PC-9 (cell line): ENCODE results near the gene OR6C70. TPM values are rescaled to one million over a fixed set of nuclear protein-coding genes. Genes with fewer than 3 reads are reported as not detected.

Experiments
- BruUV-seq: library from RNA; stranded (reverse); fragments of 400-500 nt; replicated peaks from 2 replicates; lab custom pipeline; 2021; lab: Mats Ljungman, UMichigan
- CTCF ChIA-PET: fragments of 300-600 bp; sonication (Branson Sonifier 250); formaldehyde crosslinking; loops from one replicate; lab custom pipeline; 2022; ENCODE audit warnings: antibody characterized with exemption; lab: Charles Lee
- POLR2A ChIA-PET: fragments of 300-600 bp; sonication (Branson Sonifier 250); formaldehyde crosslinking; loops from one replicate; lab custom pipeline; 2022; ENCODE audit warnings: antibody characterized with exemption; ENCODE audit not compliant: unreplicated experiment; lab: Charles Lee
- DNase-seq, 2 experiments: peaks; one replicate each; pipeline versions ENCODE4 v3.0.0 to v3.0.0-alpha.2; 2015 to 2022; ENCODE audit warnings: mixed read lengths in 1 of 2
- H2AFZ ChIP-seq: fragments of 200-600 bp; sonication (generic); 2 replicates; pipeline ENCODE4 v1.8.1; 2017; ENCODE audit warnings: antibody characterized with exemption
- H3F3A ChIP-seq: fragments of 200-600 bp; sonication (generic); 2 replicates; pipeline ENCODE4 v1.8.1; 2017; ENCODE audit warnings: antibody characterized with exemption, mild to moderate bottlenecking, low read depth; ENCODE audit not compliant: insufficient read depth
- H3K27ac ChIP-seq: fragments of 200-600 bp; sonication (generic); 2 replicates; pipeline ENCODE4 v1.6.1; 2016; ENCODE audit warnings: mixed run types
- H3K27me3 ChIP-seq: fragments of 200-600 bp; sonication (generic); 2 replicates; pipeline ENCODE4 v1.6.1; 2016; ENCODE audit warnings: low read depth, mixed run types; ENCODE audit not compliant: insufficient read depth
- H3K36me3 ChIP-seq: fragments of 200-600 bp; sonication (generic); 2 replicates; pipeline ENCODE4 v1.6.1; 2016; ENCODE audit warnings: low read depth, mixed run types
- H3K4me1 ChIP-seq: fragments of 200-600 bp; sonication (generic); replicated peaks from 2 replicates; pipeline ENCODE4 v1.6.1; 2016; ENCODE audit warnings: mixed run types; ENCODE audit not compliant: insufficient read depth
- H3K4me2 ChIP-seq: fragments of 200-600 bp; sonication (generic); 2 replicates; pipeline ENCODE4 v1.6.1; 2017; ENCODE audit warnings: mixed run types
- H3K4me3 ChIP-seq: fragments of 200-600 bp; sonication (generic); 2 replicates; pipeline ENCODE4 v1.6.1; 2016; ENCODE audit warnings: mixed run types
- H3K79me2 ChIP-seq: fragments of 200-600 bp; sonication (generic); 2 replicates; pipeline ENCODE4 v1.6.1; 2017; ENCODE audit warnings: low read depth, mixed run types
- H3K9me2 ChIP-seq: fragments of 200-600 bp; sonication (generic); 2 replicates; pipeline ENCODE4 v1.8.1; 2017; ENCODE audit warnings: mild to moderate bottlenecking; ENCODE audit not compliant: insufficient read depth
- H3K9me3 ChIP-seq: fragments of 200-600 bp; sonication (generic); 2 replicates; pipeline ENCODE4 v1.8.1; 2016; ENCODE audit warnings: low read depth; ENCODE audit not compliant: insufficient read depth
- H4K20me1 ChIP-seq: fragments of 200-600 bp; sonication (generic); 2 replicates; pipeline ENCODE4 v1.8.1; 2017; ENCODE audit not compliant: insufficient read depth
- EZH2 ChIP-seq: fragments of 200-600 bp; sonication (generic); IDR thresholded peaks from 2 replicates; pipeline ENCODE4 v1.8.0; 2017; ENCODE audit warnings: antibody characterized with exemption, low read depth
- intact Hi-C: fragments of 100-400 bp; cut with micrococcal nuclease; formaldehyde crosslinking; loops from one replicate; pipeline ENCODE4 v1.10.0; 2022; ENCODE audit not compliant: unreplicated experiment
- total RNA-seq: library from RNA; stranded (reverse); gene quantifications from 2 replicates; pipeline ENCODE4 v1.2.3, GENCODE V29; 2021
- TF ChIP-seq, protein P1 (sequence below): fragments of 200-600 bp; sonication (generic); conservative IDR thresholded peaks from 2 replicates; pipeline ENCODE4 v1.6.1; 2017; ENCODE audit warnings: mixed run types, antibody characterized with exemption, mild to moderate bottlenecking, moderate library complexity

Gene OR6C70
- total RNA-seq, 1 experiment from 2014 or later: not detected

GRCh38 chr12:55501601-55502000 lies 31.7 kb upstream of the OR6C70 start:
- Histone ChIP-seq H3K27ac (no peak overlapping the region), H3K36me3 (no peaks in the 10 kb centered on the region), H3F3A (no peaks in the 10 kb centered on the region), H2AFZ (no peak overlapping the region), H3K79me2 (no peaks in the 10 kb centered on the region), H3K9me2 (no peaks in the 10 kb centered on the region), H3K9me3 (no peaks in the 10 kb centered on the region), H3K27me3 (no peaks in the 10 kb centered on the region), H3K4me3 (no peak overlapping the region), H3K4me2 (no peak overlapping the region), H3K4me1 (no peaks in the 10 kb centered on the region), H4K20me1 (no peaks in the 10 kb centered on the region)
- DNase-seq: no peak
- POLR2A ChIA-PET: no interaction called here
- CTCF ChIA-PET: no interaction called here
- intact Hi-C loops: no loop called here
- TF ChIP-seq, protein P1, sequence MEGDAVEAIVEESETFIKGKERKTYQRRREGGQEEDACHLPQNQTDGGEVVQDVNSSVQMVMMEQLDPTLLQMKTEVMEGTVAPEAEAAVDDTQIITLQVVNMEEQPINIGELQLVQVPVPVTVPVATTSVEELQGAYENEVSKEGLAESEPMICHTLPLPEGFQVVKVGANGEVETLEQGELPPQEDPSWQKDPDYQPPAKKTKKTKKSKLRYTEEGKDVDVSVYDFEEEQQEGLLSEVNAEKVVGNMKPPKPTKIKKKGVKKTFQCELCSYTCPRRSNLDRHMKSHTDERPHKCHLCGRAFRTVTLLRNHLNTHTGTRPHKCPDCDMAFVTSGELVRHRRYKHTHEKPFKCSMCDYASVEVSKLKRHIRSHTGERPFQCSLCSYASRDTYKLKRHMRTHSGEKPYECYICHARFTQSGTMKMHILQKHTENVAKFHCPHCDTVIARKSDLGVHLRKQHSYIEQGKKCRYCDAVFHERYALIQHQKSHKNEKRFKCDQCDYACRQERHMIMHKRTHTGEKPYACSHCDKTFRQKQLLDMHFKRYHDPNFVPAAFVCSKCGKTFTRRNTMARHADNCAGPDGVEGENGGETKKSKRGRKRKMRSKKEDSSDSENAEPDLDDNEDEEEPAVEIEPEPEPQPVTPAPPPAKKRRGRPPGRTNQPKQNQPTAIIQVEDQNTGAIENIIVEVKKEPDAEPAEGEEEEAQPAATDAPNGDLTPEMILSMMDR: no peak
- TF ChIP-seq EZH2: no peak
- no TSS peak for BruUV-seq

DNA sequence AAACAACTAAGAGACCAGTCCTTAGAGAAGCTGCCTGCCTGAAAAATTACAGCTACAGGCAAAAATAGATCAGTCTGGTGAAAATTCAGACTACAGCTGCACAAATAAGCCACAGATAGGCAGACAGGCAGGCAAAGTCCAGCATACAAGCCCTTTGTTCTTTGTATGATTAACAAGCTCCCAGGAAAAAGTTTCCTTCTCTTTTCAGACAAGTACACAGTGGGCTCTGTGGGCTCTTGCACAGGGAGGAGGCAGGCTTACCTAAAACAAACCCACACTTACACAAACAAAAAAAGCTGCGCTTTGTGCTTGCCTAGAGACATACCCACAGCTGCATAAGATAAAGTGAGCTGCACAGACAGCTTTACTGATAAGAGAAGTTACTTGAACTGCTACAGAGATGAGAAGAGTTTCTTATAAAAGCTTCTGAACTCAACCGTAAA lies 29.9 kb upstream of the OR6C70 start:
- H2AFZ ChIP-seq: no peak overlapping the region
- POLR2A ChIA-PET: no interaction called here
- no peaks in the 10 kb centered on the region for H3K9me2 ChIP-seq
- DNase-seq: no peak
- no peaks in the 10 kb centered on the region for H3K4me1 ChIP-seq
- H3K4me3 ChIP-seq: no peak overlapping the region
- no TSS peak for BruUV-seq
- TF ChIP-seq, protein P1: no peak
- no peaks in the 10 kb centered on the region for H3K9me3 ChIP-seq
- no peak overlapping the region for H3K4me2 ChIP-seq
- H3K36me3 ChIP-seq: no peaks in the 10 kb centered on the region
- CTCF ChIA-PET: no interaction called here
- no peak overlapping the region for H3K27ac ChIP-seq
- no peaks in the 10 kb centered on the region for H3K79me2 ChIP-seq
- no peaks in the 10 kb centered on the region for H4K20me1 ChIP-seq
- intact Hi-C loops: no loop called here
- H3K27me3 ChIP-seq: no peaks in the 10 kb centered on the region
- H3F3A ChIP-seq: no peaks in the 10 kb centered on the region

DNA sequence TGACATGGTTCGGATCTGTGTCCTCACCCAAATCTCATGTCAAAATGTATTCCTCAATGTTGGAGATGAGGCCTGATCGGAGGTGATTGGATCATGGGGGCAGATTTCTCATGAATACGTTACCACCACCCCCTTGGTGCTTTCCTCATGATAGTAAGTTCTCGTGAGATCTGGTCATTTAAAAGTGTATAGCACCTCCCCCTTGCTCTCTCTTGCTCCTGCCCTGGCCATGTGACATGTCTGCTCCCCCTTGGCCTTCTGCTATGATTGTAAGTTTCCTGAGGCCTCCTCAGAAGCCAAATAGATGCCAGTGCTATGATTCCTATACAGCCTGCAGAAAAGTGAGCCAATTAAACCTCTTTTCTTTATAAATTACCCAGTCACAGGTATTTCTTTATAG lies 29.3 kb upstream of the OR6C70 start:
- Histone ChIP-seq H4K20me1 (no peaks in the 10 kb centered on the region), H3K4me1 (no peaks in the 10 kb centered on the region), H3F3A (no peaks in the 10 kb centered on the region), H3K4me3 (no peak overlapping the region), H2AFZ (no peak overlapping the region), H3K27me3 (no peaks in the 10 kb centered on the region), H3K79me2 (no peaks in the 10 kb centered on the region), H3K4me2 (no peak overlapping the region), H3K9me2 (no peaks in the 10 kb centered on the region), H3K36me3 (no peaks in the 10 kb centered on the region), H3K9me3 (no peaks in the 10 kb centered on the region), H3K27ac (no peak overlapping the region)
- no peak for TF ChIP-seq EZH2
- TF ChIP-seq, protein P1: no peak
- intact Hi-C loops: no loop called here
- POLR2A ChIA-PET: no interaction called here
- BruUV-seq: no TSS peak
- no peak for DNase-seq
- CTCF ChIA-PET: no interaction called here
